Parathyroid adenoma (tissue), 2 donors: ENCODE results near the gene CUX1.
A peak's percentile ranks its signal among the peaks of the same experiment; 100 is the strongest.

Experiments used
- H2AFZ ChIP-seq: fragments of 300-600 bp; sonication (generic); one replicate; pipeline ENCODE4 v1.7.0; 2017; ENCODE audit warnings: antibody characterized with exemption, mild to moderate bottlenecking
- H3K27ac ChIP-seq: fragments of 300-600 bp; sonication (generic); one replicate; pipeline ENCODE4 v1.7.0; 2017
- H3K27me3 ChIP-seq: fragments of 300-600 bp; sonication (generic); one replicate; pipeline ENCODE4 v1.7.0; 2017; ENCODE audit warnings: low read length; ENCODE audit not compliant: control insufficient read depth, insufficient read depth
- H3K36me3 ChIP-seq: fragments of 300-600 bp; sonication (generic); one replicate; pipeline ENCODE4 v1.7.0; 2017; ENCODE audit warnings: low read length; ENCODE audit not compliant: control insufficient read depth, insufficient read depth
- H3K4me1 ChIP-seq: fragments of 300-600 bp; sonication (generic); one replicate; pipeline ENCODE4 v1.7.0; 2017; ENCODE audit warnings: control low read depth
- H3K4me2 ChIP-seq: fragments of 300-600 bp; sonication (generic); one replicate; pipeline ENCODE4 v1.7.0; 2017; ENCODE audit warnings: low read length
- H3K4me3 ChIP-seq: fragments of 300-600 bp; sonication (generic); one replicate; pipeline ENCODE4 v1.7.0; 2017; ENCODE audit warnings: low read depth, low read length
- H3K79me2 ChIP-seq: fragments of 300-600 bp; sonication (generic); one replicate; pipeline ENCODE4 v1.7.0; 2017; ENCODE audit warnings: control low read depth
- H3K9ac ChIP-seq: fragments of 300-600 bp; sonication (generic); one replicate; pipeline ENCODE4 v1.7.0; 2017; ENCODE audit warnings: mild to moderate bottlenecking
- H3K9me3 ChIP-seq: fragments of 300-600 bp; sonication (generic); one replicate; pipeline ENCODE4 v1.7.0; 2017; ENCODE audit warnings: low read length; ENCODE audit not compliant: control insufficient read depth
- TF ChIP-seq, protein P1 (sequence below): fragments of 300-600 bp; sonication (generic); IDR thresholded peaks from one replicate; pipeline ENCODE4 v1.7.0; 2017; ENCODE audit warnings: antibody characterized with exemption, mild to moderate bottlenecking
- donor health status: primary hyperparathyroidism.

The CUX1 gene

DNA sequence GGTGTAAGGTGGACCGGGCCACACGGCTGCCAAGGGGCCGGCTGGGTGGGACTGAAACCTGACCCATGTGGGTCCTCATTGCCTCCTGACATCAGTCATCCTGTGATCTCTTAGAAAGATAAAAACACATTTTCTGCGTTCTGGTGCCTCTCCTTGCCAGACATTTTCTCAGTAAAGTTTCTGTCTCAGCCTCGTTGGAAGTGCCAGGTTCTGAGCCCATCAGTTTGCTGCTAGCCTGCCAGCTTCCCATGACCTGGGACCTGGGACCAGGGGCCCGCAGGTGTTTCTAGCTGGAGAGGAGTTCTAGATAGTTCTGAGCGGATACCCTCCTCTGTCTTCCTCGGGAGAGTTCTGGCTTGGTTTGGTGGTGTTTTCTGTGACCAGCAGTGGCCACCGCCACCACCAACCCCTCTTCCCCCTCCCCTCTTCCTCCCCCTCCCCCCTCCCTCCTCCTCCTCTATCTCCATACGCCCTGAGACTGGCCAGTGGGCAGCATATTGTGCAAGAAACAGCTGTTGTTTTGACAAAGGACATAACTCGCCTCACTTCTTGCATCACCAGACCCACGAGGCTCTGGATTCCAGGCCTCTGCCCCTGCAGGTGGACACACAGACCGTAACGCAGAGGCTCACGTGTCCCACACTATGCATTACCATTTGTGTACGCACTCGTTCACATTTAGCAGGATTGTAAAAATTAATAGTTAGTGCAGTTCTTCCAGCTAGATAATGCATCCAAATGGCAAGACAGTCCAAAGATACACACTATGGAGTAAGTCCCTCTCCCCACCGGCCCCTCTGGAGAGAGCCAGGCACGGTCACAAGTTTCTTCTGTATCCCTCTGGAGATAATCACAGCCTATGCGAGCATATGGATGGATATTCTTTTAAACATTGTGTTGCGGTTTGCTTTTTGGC lies 94.6 kb downstream of the CUX1 start:
- H3K4me1 ChIP-seq: peaks cover 28% of the 10 kb centered on the region
- H3K9ac ChIP-seq: no peak overlapping the region
- H2AFZ ChIP-seq: peak overlapping the region; percentile 40
- no peaks in the 10 kb centered on the region for H3K36me3 ChIP-seq
- no peaks in the 10 kb centered on the region for H3K27me3 ChIP-seq
- peak overlapping the region; percentile 48 for H3K4me2 ChIP-seq
- no peak overlapping the region for H3K4me3 ChIP-seq
- H3K27ac ChIP-seq: peak overlapping the region; percentile 82
- TF ChIP-seq, protein P1, sequence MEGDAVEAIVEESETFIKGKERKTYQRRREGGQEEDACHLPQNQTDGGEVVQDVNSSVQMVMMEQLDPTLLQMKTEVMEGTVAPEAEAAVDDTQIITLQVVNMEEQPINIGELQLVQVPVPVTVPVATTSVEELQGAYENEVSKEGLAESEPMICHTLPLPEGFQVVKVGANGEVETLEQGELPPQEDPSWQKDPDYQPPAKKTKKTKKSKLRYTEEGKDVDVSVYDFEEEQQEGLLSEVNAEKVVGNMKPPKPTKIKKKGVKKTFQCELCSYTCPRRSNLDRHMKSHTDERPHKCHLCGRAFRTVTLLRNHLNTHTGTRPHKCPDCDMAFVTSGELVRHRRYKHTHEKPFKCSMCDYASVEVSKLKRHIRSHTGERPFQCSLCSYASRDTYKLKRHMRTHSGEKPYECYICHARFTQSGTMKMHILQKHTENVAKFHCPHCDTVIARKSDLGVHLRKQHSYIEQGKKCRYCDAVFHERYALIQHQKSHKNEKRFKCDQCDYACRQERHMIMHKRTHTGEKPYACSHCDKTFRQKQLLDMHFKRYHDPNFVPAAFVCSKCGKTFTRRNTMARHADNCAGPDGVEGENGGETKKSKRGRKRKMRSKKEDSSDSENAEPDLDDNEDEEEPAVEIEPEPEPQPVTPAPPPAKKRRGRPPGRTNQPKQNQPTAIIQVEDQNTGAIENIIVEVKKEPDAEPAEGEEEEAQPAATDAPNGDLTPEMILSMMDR: no peak
- peaks cover 17% of the 10 kb centered on the region for H3K79me2 ChIP-seq
- no peaks in the 10 kb centered on the region for H3K9me3 ChIP-seq

DNA sequence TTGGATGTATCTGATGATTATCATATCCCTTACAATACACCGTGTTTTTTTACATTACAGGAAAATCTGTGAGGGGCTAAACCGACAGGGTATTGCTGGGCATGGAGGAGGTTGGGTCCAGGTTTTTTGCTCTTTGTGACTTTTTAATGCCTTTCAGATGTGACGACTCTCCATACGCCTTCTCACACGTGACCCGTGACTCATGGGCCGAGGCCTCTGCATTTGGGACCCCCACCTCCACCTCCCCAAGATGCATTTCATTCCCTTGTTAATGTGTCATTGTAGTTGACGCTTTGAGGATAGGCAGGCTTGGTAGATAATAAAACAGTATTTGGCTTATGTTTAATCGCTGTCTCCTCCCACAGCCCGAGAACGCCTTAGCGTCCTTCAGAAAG lies 95.3 kb downstream of the CUX1 start:
- Histone ChIP-seq H3K4me1 (peaks cover 28% of the 10 kb centered on the region), H3K27ac (peak overlapping the region; percentile 82), H3K27me3 (no peaks in the 10 kb centered on the region), H3K36me3 (no peaks in the 10 kb centered on the region), H3K4me2 (peak overlapping the region; percentile 48), H3K4me3 (no peak overlapping the region), H3K79me2 (peaks cover 12% of the 10 kb centered on the region), H2AFZ (no peak overlapping the region), H3K9ac (no peak overlapping the region), H3K9me3 (no peaks in the 10 kb centered on the region)
- TF ChIP-seq, protein P1: no peak

DNA sequence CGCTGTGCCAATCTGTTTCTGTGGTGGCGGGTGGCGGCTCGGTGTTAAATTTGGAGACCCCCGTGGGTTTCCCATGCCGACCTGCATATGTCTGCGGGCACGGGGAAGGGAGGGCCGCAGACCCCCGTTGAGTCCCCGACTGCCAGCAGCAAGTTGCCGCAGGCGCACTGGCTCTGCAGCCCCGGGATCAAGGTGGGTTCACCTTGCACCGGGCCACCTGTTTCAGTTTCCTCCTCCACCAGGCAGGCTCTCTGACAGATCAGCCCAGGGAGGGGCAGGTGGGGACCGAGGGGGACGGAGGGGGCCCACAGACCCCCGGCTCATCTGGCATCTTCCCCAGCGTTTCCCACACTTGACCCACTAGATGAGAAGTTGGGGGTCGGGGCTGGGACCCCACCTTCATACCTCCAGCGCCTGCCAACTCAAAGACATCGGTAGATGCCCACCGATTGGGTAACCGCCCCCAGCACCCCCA lies 95.9 kb downstream of the CUX1 start:
- H3K36me3 ChIP-seq: no peaks in the 10 kb centered on the region
- no peaks in the 10 kb centered on the region for H3K27me3 ChIP-seq
- H3K4me2 ChIP-seq: peak overlapping the region; percentile 45
- peaks cover 13% of the 10 kb centered on the region for H3K79me2 ChIP-seq
- H2AFZ ChIP-seq: no peak overlapping the region
- H3K4me3 ChIP-seq: peak overlapping the region; percentile 8
- TF ChIP-seq, protein P1: no peak
- H3K27ac ChIP-seq: peak overlapping the region; percentile 82
- H3K9me3 ChIP-seq: no peaks in the 10 kb centered on the region
- peaks cover 28% of the 10 kb centered on the region for H3K4me1 ChIP-seq
- no peak overlapping the region for H3K9ac ChIP-seq

DNA sequence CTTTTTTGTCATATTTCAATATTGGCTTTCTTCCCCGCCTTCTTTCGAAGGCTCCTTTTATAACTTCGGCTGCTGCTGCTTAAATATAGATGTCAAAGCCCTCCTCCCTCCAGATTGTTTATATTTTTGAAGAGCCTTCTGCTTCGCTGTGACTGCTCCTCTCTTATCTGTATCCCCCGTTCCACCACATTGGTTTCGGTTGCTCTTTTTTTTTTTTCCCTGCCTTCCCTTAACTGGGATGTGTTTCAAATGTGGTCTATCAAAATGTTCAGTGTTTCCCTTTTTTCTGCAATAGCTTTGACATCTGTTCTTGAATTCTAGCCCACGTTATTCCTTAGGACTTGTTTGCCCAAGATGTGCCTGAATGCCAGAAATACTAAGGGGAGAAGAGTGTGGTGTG lies 96.4 kb downstream of the CUX1 start:
- H3K27ac ChIP-seq: no peak overlapping the region
- H3K9me3 ChIP-seq: no peaks in the 10 kb centered on the region
- H3K4me1 ChIP-seq: peaks cover 28% of the 10 kb centered on the region
- peak overlapping the region; percentile 8 for H3K4me3 ChIP-seq
- H3K9ac ChIP-seq: no peak overlapping the region
- peaks cover 14% of the 10 kb centered on the region for H3K79me2 ChIP-seq
- H3K27me3 ChIP-seq: no peaks in the 10 kb centered on the region
- TF ChIP-seq, protein P1: no peak
- no peaks in the 10 kb centered on the region for H3K36me3 ChIP-seq
- no peak overlapping the region for H2AFZ ChIP-seq
- peak overlapping the region; percentile 45 for H3K4me2 ChIP-seq
